Measurements from ENCODE around the gene MMAB. TPM values are rescaled to one million over a fixed set of nuclear protein-coding genes. Genes with fewer than 3 reads are reported as not detected.

The MMAB gene
- total RNA-seq, 4 donors from 2014 or later = 27.3 to 80.4 (median 30.9) TPM

DNA sequence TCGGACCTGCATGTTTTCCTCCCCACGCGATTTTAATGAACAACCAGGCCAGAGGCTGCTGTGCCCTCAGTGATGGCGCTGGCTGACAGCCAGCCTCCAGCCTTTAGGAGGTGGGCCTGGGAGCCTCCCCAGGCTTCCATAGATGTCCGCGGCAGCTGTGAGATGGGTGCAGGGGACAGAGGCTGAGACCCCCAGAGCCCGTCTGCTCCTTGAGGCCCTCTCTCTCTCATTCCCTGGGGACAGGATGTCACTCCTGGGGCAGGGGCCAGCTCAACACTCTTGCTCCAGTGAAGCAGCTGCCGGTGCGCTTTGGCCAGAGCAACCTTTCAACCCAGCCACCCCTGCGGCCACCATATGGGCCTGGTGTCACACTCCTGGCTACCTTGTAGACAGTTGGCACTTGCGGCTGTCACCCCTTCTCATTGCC lies 25.1 kb upstream of the MMAB start:
- H3K4me1 ChIP-seq = peaks cover 0 to 13% (median 7%) of the 10 kb centered on the region in 4 donors
- WGBS, 2 donors = 64 to 69% methylated on average over 7 to 11 of the region's 11 CpGs
- peaks cover 0 to 38% (median 0%) of the 10 kb centered on the region in 3 donors for H3K36me3 ChIP-seq
- TF ChIP-seq EP300 (IDR thresholded peaks at IDR 0.05) (no peak), POLR2A (IDR thresholded peaks at IDR 0.05) (no peak)
- TF ChIP-seq, protein P1, sequence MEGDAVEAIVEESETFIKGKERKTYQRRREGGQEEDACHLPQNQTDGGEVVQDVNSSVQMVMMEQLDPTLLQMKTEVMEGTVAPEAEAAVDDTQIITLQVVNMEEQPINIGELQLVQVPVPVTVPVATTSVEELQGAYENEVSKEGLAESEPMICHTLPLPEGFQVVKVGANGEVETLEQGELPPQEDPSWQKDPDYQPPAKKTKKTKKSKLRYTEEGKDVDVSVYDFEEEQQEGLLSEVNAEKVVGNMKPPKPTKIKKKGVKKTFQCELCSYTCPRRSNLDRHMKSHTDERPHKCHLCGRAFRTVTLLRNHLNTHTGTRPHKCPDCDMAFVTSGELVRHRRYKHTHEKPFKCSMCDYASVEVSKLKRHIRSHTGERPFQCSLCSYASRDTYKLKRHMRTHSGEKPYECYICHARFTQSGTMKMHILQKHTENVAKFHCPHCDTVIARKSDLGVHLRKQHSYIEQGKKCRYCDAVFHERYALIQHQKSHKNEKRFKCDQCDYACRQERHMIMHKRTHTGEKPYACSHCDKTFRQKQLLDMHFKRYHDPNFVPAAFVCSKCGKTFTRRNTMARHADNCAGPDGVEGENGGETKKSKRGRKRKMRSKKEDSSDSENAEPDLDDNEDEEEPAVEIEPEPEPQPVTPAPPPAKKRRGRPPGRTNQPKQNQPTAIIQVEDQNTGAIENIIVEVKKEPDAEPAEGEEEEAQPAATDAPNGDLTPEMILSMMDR (IDR thresholded peaks at IDR 0.05) = no peak
- no peak overlapping the region for H3K27ac ChIP-seq
- H3K27me3 ChIP-seq = no peaks in the 10 kb centered on the region
- DNase-seq (ENCODE audit: low spot score in 2 of 2) = no peak
- no peak overlapping the region for H3K4me3 ChIP-seq
- no peaks in the 10 kb centered on the region for H3K9me3 ChIP-seq

DNA sequence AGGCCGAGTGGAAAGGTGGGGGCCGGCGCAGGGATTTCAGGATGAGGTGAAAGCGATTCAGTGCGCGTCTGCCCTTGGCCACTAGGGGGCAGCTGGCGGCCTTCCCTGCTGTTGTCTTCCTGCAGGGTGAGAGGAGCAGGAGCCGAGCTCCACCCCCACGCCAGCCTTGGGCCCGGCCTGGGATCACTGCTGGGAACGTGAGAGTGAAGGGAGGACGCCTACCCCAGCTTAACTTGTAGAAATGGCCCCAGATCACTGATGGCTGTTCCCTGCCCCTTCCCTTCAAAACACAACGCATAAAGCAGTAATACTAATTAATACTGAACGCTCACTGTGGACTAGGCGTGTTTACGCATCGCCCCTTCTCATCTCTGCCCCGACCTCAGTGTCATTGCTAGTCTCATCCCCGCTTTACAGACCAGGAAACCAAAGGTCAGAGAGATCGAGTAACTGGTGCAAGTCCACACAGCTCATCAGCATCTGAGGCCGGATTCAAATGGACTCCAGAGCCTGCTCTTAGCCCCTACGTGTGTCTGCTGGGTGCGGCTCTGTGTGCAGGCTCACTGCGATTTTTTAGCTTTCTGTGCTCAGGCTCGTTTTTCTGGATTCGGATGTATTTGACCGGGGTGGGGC lies 24.6 kb upstream of the MMAB start:
- Histone ChIP-seq H3K4me1 (peaks cover 0 to 13% (median 7%) of the 10 kb centered on the region in 4 donors), H3K4me3 (no peak overlapping the region), H3K9me3 (no peaks in the 10 kb centered on the region), H3K27me3 (no peaks in the 10 kb centered on the region), H3K27ac (peak overlapping the region in 1 of 4 donors; percentile 53), H3K36me3 (peaks cover 0 to 44% (median 0%) of the 10 kb centered on the region in 3 donors)
- peak; percentile 69 to 78 for DNase-seq (ENCODE audit: low spot score in 2 of 2)
- 33% methylated on average over 26 of the region's 27 CpGs for WGBS, 2 donors
- TF ChIP-seq POLR2A (IDR thresholded peaks at IDR 0.05) = no peak
- TF ChIP-seq, protein P1 (IDR thresholded peaks at IDR 0.05) = peak; percentile 95 to 99 (median 95)

DNA sequence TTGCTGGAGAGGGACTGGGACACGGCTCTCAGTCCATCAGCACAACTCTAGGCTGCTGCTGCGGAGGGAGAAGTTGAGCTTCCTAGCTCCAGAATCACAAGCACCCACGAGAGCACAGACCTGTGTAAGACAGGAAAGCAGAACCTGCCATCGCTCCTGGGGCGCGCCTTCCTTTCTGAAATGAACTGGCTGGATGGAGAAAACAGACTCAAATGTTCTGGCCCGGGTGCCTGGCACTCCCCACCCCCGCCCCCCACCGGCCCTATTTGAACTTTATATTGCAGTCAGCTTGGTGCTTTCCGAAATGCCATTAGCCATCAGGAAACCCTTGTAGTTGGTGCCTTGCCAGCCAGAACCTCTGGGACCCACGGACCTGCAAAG lies 24.1 kb upstream of the MMAB start:
- Histone ChIP-seq H3K4me3 (no peak overlapping the region), H3K9me3 (no peaks in the 10 kb centered on the region), H3K27ac (peak overlapping the region in 1 of 4 donors; percentile 53), H3K27me3 (no peaks in the 10 kb centered on the region), H3K36me3 (peaks cover 0 to 49% (median 0%) of the 10 kb centered on the region in 3 donors), H3K4me1 (peaks cover 0 to 13% (median 7%) of the 10 kb centered on the region in 4 donors)
- TF ChIP-seq POLR2A (IDR thresholded peaks at IDR 0.05) (no peak), EP300 (IDR thresholded peaks at IDR 0.05) (no peak)
- TF ChIP-seq, protein P1 (IDR thresholded peaks at IDR 0.05) = no peak
- WGBS, 2 donors = 44 to 50% methylated on average over 8 to 11 of the region's 11 CpGs
- no peak for DNase-seq (ENCODE audit: low spot score in 2 of 2)

DNA sequence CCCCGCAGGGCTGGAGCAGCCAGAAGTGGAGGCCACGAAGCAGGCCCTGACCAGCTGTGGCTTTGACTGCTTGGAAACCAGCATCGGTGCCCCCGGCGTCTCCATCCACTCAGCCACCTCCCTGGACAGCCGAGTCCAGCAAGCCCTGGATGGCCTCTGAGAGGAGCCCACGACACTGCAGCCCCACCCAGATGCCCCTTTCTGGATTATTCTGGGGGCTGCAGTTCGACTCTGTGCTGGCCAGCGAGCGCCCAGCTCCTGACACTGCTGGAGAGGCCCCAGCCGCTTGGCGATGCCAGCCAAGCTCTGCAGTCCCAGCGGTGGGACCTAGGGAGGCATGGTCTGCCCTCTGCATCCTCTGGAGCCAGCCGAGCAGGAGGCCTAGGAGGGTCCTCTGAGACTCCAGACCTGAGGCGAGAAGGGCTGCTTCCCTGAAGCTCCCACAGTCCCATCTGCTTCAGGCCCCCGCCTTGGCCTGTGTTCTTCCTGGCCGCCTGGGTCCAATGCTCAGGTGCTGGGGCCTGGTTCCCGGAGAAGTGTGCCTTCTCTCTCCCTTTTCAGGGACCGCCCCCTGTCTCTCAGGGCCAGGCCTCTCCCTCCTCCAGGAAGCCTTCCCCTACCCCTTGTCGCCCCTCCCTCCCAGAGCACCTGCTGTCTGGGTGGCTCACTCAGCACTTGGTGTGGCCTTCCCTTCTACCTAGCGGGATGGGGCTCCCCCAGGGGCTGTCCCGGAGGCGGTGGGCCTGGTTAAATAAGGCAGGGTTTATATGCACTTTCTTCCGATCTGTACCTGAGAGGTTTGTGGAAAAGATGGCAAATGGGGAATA lies 23.3 kb upstream of the MMAB start:
- H3K36me3 ChIP-seq = peaks cover 0 to 56% (median 0%) of the 10 kb centered on the region in 3 donors
- TF ChIP-seq, protein P1 (IDR thresholded peaks at IDR 0.05) = no peak
- TF ChIP-seq POLR2A (IDR thresholded peaks at IDR 0.05) (no peak), EP300 (IDR thresholded peaks at IDR 0.05) (no peak)
- WGBS, 2 donors = 82 to 87% methylated on average over 14 to 24 of the region's 24 CpGs

More for the DNA sequence above, 23.3 kb upstream of the MMAB start:
- H3K4me3 ChIP-seq = no peak overlapping the region
- H3K4me1 ChIP-seq = peaks cover 0 to 13% (median 7%) of the 10 kb centered on the region in 4 donors
- H3K27me3 ChIP-seq = no peaks in the 10 kb centered on the region
- H3K9me3 ChIP-seq = no peaks in the 10 kb centered on the region
- DNase-seq (ENCODE audit: low spot score in 2 of 2) = no peak
- H3K27ac ChIP-seq = no peak overlapping the region

Data from tibial nerve (tissue), 4 donors.